Upper lobe of right lung (tissue), 1 donor: ENCODE data around the gene ZNF763. TPM values are rescaled to one million over a fixed set of nuclear protein-coding genes. Genes with fewer than 3 reads are reported as not detected.

Experiments used
- total RNA-seq: library from RNA; stranded (reverse); fragmentation: NEBNext Ultra II Directional; extraction: Animal tissue kit (Norgen Biotek cat#: 25700); gene quantifications from one replicate; pipeline ENCODE4 v1.2.1, GENCODE V29; 2021
- donor health status: DM: no; HTN: yes; CAD: no; lungs with severe emphysema.

The ZNF763 gene
- total RNA-seq, 1 donor from 2014 or later: 5.2 TPM

Other genes starting within 250 kb of the ZNF763 start
- 5.6 TPM for gene ZNF823, start 226.1 kb upstream of the ZNF763 start, total RNA-seq
- gene ZNF441, start 198.0 kb upstream of the ZNF763 start, total RNA-seq: 10.0 TPM
- gene ZNF491, start 166.5 kb upstream of the ZNF763 start, total RNA-seq: 1.9 TPM
- 12.4 TPM for gene ZNF440, start 150.8 kb upstream of the ZNF763 start, total RNA-seq
- 9.4 TPM for gene ZNF439, start 116.3 kb upstream of the ZNF763 start, total RNA-seq
- gene ZNF69, start 77.3 kb upstream of the ZNF763 start, total RNA-seq: 12.2 TPM
- 10.9 TPM for gene ZNF700, start 39.9 kb upstream of the ZNF763 start, total RNA-seq
- 5.1 TPM for gene ZNF433, start 70.6 kb downstream of the ZNF763 start, total RNA-seq
- gene ZNF878, start 87.9 kb downstream of the ZNF763 start, total RNA-seq: not detected
- gene ZNF844, start 99.7 kb downstream of the ZNF763 start, total RNA-seq: 12.0 TPM
- gene ZNF20, start 175.3 kb downstream of the ZNF763 start, total RNA-seq: 3.3 TPM
- 8.5 TPM for gene ZNF625, start 191.7 kb downstream of the ZNF763 start, total RNA-seq
- 14.4 TPM for gene ZNF136, start 198.1 kb downstream of the ZNF763 start, total RNA-seq